Left renal pelvis (tissue), 4 donors: ENCODE data around the gene NTM. TPM values are rescaled to one million over a fixed set of nuclear protein-coding genes. Genes with fewer than 3 reads are reported as not detected.
"Not testable (repeated sequence)": the region's sequence is repeated elsewhere in the genome, so short reads cannot be mapped to it uniquely, and the experiment has no call there.

Experiments used
- DNase-seq, 4 donors: peaks; one replicate each; pipeline ENCODE4 v3.0.0-alpha.2; 2013; ENCODE audit warnings: low read depth in 4 of 4, low spot score in 3 of 4
- polyA plus RNA-seq, 4 donors: library from polyadenylated mRNA; unstranded; fragments of 120-200 nt; gene quantifications; one replicate each; pipeline ENCODE4 v1.2.1, GENCODE V29; 2013; ENCODE audit not compliant: insufficient read length in 4 of 4

NTM gene
- polyA plus RNA-seq, 4 donors, result 41.2 to 80.3 (median 50.2) TPM

DNA sequence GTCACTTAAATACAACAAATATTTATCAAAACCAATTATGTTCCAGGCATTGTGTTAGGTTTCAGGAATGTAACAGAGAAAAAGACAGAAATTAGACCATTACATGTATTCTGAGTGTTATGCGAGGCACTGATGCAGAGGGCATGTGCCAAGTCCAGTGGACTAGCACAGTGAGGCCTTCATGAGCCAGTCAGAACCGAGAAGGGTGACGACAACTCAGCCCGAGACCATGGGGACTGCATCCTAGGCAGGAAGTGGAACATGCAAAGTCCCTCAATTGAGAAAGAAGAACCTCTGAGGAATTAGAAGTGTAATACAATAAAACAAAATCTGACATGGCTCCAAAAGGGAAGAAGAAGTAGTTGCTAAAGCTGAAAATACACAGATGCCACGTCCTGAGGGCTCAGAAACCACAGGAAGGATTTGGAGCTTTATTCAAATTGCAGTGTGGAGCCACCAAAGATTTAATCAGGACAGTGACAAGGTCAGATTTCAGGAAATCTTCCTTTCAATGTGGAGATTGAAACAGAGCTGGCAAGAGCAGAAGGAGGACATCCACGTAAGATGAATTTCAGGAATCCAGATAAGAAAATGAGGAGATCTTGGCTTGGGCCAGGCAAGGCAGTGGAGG, 529.6 kb downstream of the NTM start:
- no peak for DNase-seq

DNA sequence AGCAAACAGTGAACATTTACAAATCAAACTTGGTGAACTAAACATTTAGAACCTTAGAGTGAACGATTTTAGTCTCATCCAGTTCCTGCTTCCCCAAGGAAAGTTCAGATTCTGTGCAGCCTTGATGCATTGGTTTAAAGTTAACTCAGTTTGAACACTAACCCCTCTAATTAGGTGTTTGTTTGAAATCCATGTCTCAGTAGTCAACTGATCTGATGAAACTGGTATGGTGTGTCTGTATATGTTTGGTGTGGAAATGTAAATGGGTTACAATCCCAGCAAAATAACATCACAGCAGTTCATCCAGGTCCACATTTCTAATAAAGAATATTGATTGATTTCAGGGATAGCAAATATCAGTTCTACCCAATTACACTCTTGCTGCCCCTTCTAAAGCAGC, 532.0 kb downstream of the NTM start:
- DNase-seq, result no peak

GRCh38 chr11:131903074-131903473, 532.7 kb downstream of the NTM start:
- DNase-seq, result no peak

DNA sequence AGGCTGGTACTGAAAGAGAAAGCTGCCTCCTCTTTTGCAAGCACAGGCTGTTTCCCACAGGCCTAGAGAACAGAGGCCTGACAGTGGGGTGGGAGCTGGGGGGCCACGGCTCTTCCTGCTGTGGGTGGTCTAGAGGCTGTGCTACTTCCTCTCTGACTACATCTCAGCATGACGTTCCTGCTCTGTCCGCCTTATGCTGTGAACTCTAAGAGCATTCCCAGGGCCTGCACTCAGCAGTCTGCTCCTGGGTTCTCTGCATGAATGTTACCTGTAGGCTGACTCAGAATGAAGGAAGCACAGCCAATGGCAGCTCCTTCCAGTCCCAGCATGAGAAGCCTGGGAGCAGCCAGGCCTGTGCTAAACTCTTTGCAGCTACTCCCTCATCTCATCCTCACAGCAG, 534.3 kb downstream of the NTM start:
- DNase-seq, result no peak

- DNase-seq, result no peak
Observed at GRCh38 chr11:131906963-131907362, 536.5 kb downstream of the NTM start.

GRCh38 chr11:131907371-131907770, 537.0 kb downstream of the NTM start:
- no peak for DNase-seq

DNA sequence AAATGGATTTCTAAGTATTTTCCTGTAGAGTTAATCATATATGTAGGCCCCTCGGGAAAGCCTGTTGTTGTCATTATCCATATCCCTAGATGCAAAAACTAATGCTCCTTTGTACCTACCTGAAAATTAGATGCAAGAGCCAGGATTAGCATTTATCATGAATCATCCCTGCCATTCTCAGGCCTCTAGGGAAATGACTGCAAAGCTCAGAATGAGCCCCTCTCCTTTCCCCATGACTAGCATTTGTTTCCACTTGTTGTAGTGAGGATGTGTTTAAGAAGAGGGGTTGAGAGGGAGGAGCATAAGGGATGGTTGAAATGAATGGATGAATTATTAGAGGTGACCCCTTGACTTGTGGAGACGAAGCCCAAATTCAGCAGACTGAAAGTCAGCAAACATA, 537.9 kb downstream of the NTM start:
- no peak for DNase-seq

- DNase-seq, result no peak
Observed at GRCh38 chr11:131909426-131910177, 539.2 kb downstream of the NTM start.

DNA sequence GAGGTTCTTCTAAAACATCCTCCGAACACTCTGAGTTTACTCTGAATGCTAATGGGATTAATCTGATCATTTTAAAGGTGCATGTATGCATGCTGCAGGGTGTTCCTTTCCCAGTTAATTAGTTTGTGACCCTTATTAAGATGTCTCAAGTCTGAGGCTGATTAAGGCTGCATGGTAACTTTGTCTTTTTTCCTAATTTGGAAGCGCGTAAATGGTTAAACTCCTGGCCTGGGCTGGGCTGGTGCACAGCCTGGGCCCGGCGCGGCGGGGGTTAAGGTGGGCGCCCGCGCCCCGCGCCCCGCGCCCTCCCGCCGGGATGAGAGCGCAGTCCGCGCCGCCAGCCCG, 539.7 kb downstream of the NTM start:
- DNase-seq, result no peak

GRCh38 chr11:131910523-131911387, 540.3 kb downstream of the NTM start:
- no peak for DNase-seq

GRCh38 chr11:131911388-131912032, 541.1 kb downstream of the NTM start:
- not testable (repeated sequence) for DNase-seq

- DNase-seq, result no peak
Observed at GRCh38 chr11:131912134-131912533, 541.7 kb downstream of the NTM start.

- no peak for DNase-seq
Observed at GRCh38 chr11:131913267-131913666, 542.9 kb downstream of the NTM start.

- DNase-seq, result no peak
Observed at GRCh38 chr11:131914361-131914774, 544.0 kb downstream of the NTM start.

- DNase-seq, result no peak
Observed at GRCh38 chr11:131916638-131917037, 546.2 kb downstream of the NTM start.

- DNase-seq, result no peak
Observed at GRCh38 chr11:131917634-131918384, 547.4 kb downstream of the NTM start.

DNA sequence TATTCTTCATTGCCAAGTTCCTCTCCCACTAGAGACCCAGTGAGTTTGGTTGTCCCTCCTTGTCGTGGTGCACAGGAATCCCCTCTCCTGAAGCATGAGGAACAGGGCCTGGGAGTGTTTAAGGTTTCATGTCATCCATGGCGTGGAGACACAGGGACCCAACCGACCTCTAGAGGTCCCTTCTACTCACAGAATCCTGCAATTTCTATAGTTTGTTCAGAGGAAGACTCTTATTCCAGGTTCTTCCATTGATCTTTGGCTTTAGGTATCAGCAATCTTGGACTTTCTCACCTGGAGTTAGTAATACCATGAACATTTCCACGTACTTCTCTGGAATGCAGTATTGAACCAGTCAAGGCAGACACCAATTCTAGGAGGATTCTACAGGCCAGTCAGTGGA, 548.2 kb downstream of the NTM start:
- no peak for DNase-seq

- no peak for DNase-seq
Observed at GRCh38 chr11:131922220-131922619, 551.8 kb downstream of the NTM start.

- DNase-seq, result no peak
Observed at GRCh38 chr11:131923309-131923708, 552.9 kb downstream of the NTM start.

DNA sequence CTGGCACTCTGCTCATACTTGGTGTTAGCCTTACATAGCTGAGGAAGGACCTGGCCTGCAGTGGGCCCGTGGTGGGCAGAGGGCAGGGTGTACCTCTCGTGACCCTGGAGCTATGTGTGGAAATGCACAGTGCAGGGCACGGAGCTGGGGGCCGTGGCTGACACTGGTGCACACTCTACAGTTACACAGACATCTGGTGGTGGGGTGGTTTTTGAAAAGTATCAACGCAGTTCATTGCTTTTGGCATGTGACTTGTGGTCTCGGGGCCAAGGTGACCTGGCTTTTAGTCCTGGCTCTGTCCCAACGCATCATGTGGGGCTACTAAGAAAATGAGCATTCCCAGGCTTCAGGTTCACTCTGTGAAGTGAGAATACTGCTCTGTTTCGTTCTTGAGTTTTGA, 553.6 kb downstream of the NTM start:
- no peak for DNase-seq
